K562 (cell line): ENCODE data around the gene POLR3E. TPM values are rescaled to one million over a fixed set of nuclear protein-coding genes. Genes with fewer than 3 reads are reported as not detected.

Experiments
- ARHGAP35 ChIP-seq: fragments of 450-650 bp; IDR thresholded peaks from 2 replicates; pipeline ENCODE4 v1.6.1; 2018; ENCODE audit not compliant: partially characterized antibody
- ATF2 ChIP-seq: sonication (generic); formaldehyde crosslinking; IDR thresholded peaks from 2 replicates; pipeline ENCODE4 v1.8.1; 2022; ENCODE audit warnings: missing genetic modification reagents
- BHLHE40 ChIP-seq: IDR thresholded peaks from 2 replicates; pipeline ENCODE4 v1.6.1; 2011; ENCODE audit warnings: low read length, improper control_type of control experiment
- BMI1 ChIP-seq: fragments of 150-350 bp; IDR thresholded peaks from 2 replicates; pipeline ENCODE4 v1.6.1; 2014; ENCODE audit warnings: low read length
- CBX5 ChIP-seq: IDR thresholded peaks from 2 replicates; pipeline ENCODE4 v1.6.1; 2014; ENCODE audit warnings: low read depth, borderline replicate concordance
- HDGF ChIP-seq: fragments of 450-650 bp; IDR thresholded peaks from 2 replicates; pipeline ENCODE4 v1.6.1; 2016
- HOXB6 ChIP-seq: fragments of 250-450 bp; sonication (Bioruptor Pico); IDR thresholded peaks from 2 replicates; pipeline ENCODE4 v1.5.1; 2022; ENCODE audit warnings: mild to moderate bottlenecking, borderline replicate concordance
- HSF4 ChIP-seq: fragments of 250-450 bp; sonication (Bioruptor Pico); IDR thresholded peaks from 2 replicates; pipeline ENCODE4 v2.1.2; 2022; ENCODE audit warnings: mild to moderate bottlenecking, moderate library complexity, borderline replicate concordance
- KLF13 ChIP-seq: fragments of 450-650 bp; IDR thresholded peaks from 2 replicates; pipeline ENCODE4 v1.6.1; 2016; ENCODE audit warnings: missing genetic modification characterization, low read depth, mild to moderate bottlenecking, missing compliant biosample characterization, moderate library complexity, borderline replicate concordance
- KLF16 ChIP-seq: IDR thresholded peaks from 2 replicates; pipeline ENCODE4 v1.6.1; 2016; ENCODE audit warnings: antibody characterized with exemption
- MCM7 ChIP-seq, 2 experiments: fragments of 450-650 bp; IDR thresholded peaks; 2 replicates each; pipeline ENCODE4 v1.6.1; 2016 to 2018
- NCOA6 ChIP-seq: fragments of 450-650 bp; IDR thresholded peaks from 2 replicates; pipeline ENCODE4 v1.6.1; 2017; ENCODE audit warnings: mild to moderate bottlenecking
- NELFE ChIP-seq: IDR thresholded peaks from 2 replicates; pipeline ENCODE4 v1.6.1; 2011; ENCODE audit warnings: mild to moderate bottlenecking; ENCODE audit not compliant: insufficient read depth, insufficient read length
- NFATC3 ChIP-seq: fragments of 450-650 bp; IDR thresholded peaks from 2 replicates; pipeline ENCODE4 v1.6.1; 2017; ENCODE audit warnings: mild to moderate bottlenecking
- NFE2L1 ChIP-seq: fragments of 450-650 bp; IDR thresholded peaks from 2 replicates; pipeline ENCODE4 v1.6.1; 2016; ENCODE audit warnings: missing genetic modification characterization, low read depth, mild to moderate bottlenecking, missing compliant biosample characterization, moderate library complexity, borderline replicate concordance
- RBM22 ChIP-seq: fragments of 200-400 bp; formaldehyde crosslinking; IDR thresholded peaks from 2 replicates; pipeline ENCODE4 v1.6.1; 2018; ENCODE audit warnings: low read length, low read depth; ENCODE audit not compliant: poor library complexity, severe bottlenecking
- SMAD4 ChIP-seq: fragments of 250-450 bp; sonication (Bioruptor Pico); conservative IDR thresholded peaks from 2 replicates; pipeline ENCODE4 v1.8.0; 2021; ENCODE audit warnings: inconsistent platforms, mild to moderate bottlenecking, moderate library complexity
- TARDBP ChIP-seq: fragments of 450-650 bp; IDR thresholded peaks from 2 replicates; pipeline ENCODE4 v1.6.1; 2016
- TCFL5 ChIP-seq: fragments of 250-450 bp; sonication (Bioruptor Pico); conservative IDR thresholded peaks from 2 replicates; pipeline ENCODE4 v1.6.1; 2021; ENCODE audit warnings: mild to moderate bottlenecking, moderate library complexity, matching md5 sums
- ZNF140 ChIP-seq: fragments of 250-450 bp; sonication (Bioruptor Pico); IDR thresholded peaks from 2 replicates; pipeline ENCODE4 v1.8.0; 2021; ENCODE audit warnings: moderate library complexity, mild to moderate bottlenecking, inconsistent platforms
- ZNF316 ChIP-seq: fragments of 450-650 bp; IDR thresholded peaks from 2 replicates; pipeline ENCODE4 v1.6.1; 2016
- ZNF445 ChIP-seq: fragments of 250-450 bp; sonication (Bioruptor Pico); IDR thresholded peaks from 2 replicates; pipeline ENCODE4 v1.4.0; 2020; ENCODE audit warnings: low read depth, mild to moderate bottlenecking, moderate library complexity
- polyA plus RNA-seq, 8 experiments: library from polyadenylated mRNA; depleted of rRNA in 4 of 8; stranded (reverse) in 5 of 8; unstranded in 3 of 8; fragments of >200 nt; fragmentation: Nextera tagmentation in 2 of 8; fragmentation: Illumina TruSeq in 1 of 8; extraction: Ambion mirVana in 2 of 8; extraction: Trizol in 1 of 8; gene quantifications; 2 replicates each; pipeline versions ENCODE4 v1.2.1 to v1.2.3, GENCODE V29; 2011 to 2014; ENCODE audit warnings: inconsistent platforms in 1 of 8, missing spikeins in 1 of 8
- total RNA-seq, 7 experiments: library from RNA; depleted of rRNA in 6 of 7; stranded (reverse); fragments of >200 nt in 6 of 7; fragmentation: Illumina TruSeq in 2 of 7; extraction: Trizol in 2 of 7; gene quantifications; 2 replicates each; pipeline versions ENCODE4 v1.2.1 to v1.2.3, GENCODE V29; 2011 to 2021; ENCODE audit warnings: low replicate concordance in 1 of 7
- TF ChIP-seq, protein P1 (sequence below): IDR thresholded peaks from 2 replicates; pipeline ENCODE4 v1.6.1; 2011; ENCODE audit warnings: borderline replicate concordance, low read depth, mild to moderate bottlenecking, moderate library complexity, low read length; ENCODE audit not compliant: insufficient read depth, poor library complexity, severe bottlenecking
- TF ChIP-seq, protein P2 (sequence below): sonication (generic); formaldehyde crosslinking; IDR thresholded peaks from 2 replicates; pipeline ENCODE4 v1.8.0; 2022; ENCODE audit warnings: mild to moderate bottlenecking, missing genetic modification reagents
- TF ChIP-seq, protein P3 (sequence below): sonication (generic); formaldehyde crosslinking; IDR thresholded peaks from 2 replicates; pipeline ENCODE4 v1.5.0; 2020; ENCODE audit warnings: missing genetic modification reagents
- TF ChIP-seq, protein P4 (sequence below): fragments of 250-450 bp; sonication (Bioruptor Pico); IDR thresholded peaks from 2 replicates; pipeline ENCODE4 v1.9.0; 2021; ENCODE audit warnings: mild to moderate bottlenecking

Gene POLR3E
- total and polyA plus RNA-seq, 9 of the 15 experiments (the other 6 are each of a cell fraction or from before 2014, with no cell fraction given): 17.7 to 151 (median 82.6) TPM

GRCh38 chr16:22296225-22297113 lies 740 bp upstream of the POLR3E start (continued):
- TF ChIP-seq, protein P1, sequence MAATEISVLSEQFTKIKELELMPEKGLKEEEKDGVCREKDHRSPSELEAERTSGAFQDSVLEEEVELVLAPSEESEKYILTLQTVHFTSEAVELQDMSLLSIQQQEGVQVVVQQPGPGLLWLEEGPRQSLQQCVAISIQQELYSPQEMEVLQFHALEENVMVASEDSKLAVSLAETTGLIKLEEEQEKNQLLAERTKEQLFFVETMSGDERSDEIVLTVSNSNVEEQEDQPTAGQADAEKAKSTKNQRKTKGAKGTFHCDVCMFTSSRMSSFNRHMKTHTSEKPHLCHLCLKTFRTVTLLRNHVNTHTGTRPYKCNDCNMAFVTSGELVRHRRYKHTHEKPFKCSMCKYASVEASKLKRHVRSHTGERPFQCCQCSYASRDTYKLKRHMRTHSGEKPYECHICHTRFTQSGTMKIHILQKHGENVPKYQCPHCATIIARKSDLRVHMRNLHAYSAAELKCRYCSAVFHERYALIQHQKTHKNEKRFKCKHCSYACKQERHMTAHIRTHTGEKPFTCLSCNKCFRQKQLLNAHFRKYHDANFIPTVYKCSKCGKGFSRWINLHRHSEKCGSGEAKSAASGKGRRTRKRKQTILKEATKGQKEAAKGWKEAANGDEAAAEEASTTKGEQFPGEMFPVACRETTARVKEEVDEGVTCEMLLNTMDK: no peak
- TF ChIP-seq, protein P2, sequence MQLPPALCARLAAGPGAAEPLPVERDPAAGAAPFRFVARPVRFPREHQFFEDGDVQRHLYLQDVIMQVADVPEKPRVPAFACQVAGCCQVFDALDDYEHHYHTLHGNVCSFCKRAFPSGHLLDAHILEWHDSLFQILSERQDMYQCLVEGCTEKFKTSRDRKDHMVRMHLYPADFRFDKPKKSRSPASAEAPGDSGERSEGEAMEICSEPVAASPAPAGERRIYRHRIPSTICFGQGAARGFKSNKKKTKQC (CRISPR knock-in tag): no peak
- peak in 1 of 2 experiments; percentile 88; a peak in 1 of 4 replicates for TF ChIP-seq MCM7 (IDR thresholded peaks at IDR 0.05)
- TF ChIP-seq NFATC3: 0 out of 2 replicates have a peak, but pooled peaks have one; percentile 18
- TF ChIP-seq TARDBP: no peak
- TF ChIP-seq, protein P3, sequence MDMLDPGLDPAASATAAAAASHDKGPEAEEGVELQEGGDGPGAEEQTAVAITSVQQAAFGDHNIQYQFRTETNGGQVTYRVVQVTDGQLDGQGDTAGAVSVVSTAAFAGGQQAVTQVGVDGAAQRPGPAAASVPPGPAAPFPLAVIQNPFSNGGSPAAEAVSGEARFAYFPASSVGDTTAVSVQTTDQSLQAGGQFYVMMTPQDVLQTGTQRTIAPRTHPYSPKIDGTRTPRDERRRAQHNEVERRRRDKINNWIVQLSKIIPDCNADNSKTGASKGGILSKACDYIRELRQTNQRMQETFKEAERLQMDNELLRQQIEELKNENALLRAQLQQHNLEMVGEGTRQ (CRISPR knock-in tag): no peak
- no peak for TF ChIP-seq ATF2
- no peak for TF ChIP-seq SMAD4
- TF ChIP-seq NCOA6: no peak
- TF ChIP-seq CBX5: no peak
- TF ChIP-seq, protein P4, sequence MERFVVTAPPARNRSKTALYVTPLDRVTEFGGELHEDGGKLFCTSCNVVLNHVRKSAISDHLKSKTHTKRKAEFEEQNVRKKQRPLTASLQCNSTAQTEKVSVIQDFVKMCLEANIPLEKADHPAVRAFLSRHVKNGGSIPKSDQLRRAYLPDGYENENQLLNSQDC: no peak
- TF ChIP-seq BMI1: no peak
- TF ChIP-seq ZNF316: peak; percentile 93
- TF ChIP-seq KLF16: no peak
- no peak for TF ChIP-seq KLF13
- TF ChIP-seq ARHGAP35: no peak
- no peak for TF ChIP-seq HSF4 (CRISPR knock-in tag)
- no peak for TF ChIP-seq RBM22
- TF ChIP-seq HDGF: no peak
- no peak for TF ChIP-seq BHLHE40
- TF ChIP-seq TCFL5 (CRISPR knock-in tag): no peak
- TF ChIP-seq HOXB6 (CRISPR knock-in tag): no peak
- TF ChIP-seq ZNF140: no peak
- no peak for TF ChIP-seq NFE2L1 (tag)
- TF ChIP-seq NELFE: no peak
- TF ChIP-seq ZNF445 (CRISPR knock-in tag): no peak
